HepG2 (cell line): ENCODE results near the gene TIAM2. TPM values are rescaled to one million over a fixed set of nuclear protein-coding genes. Genes with fewer than 3 reads are reported as not detected.

ENCODE experiments used
- ARNTL ChIP-seq: sonication (generic); formaldehyde crosslinking; IDR thresholded peaks from 2 replicates; pipeline ENCODE4 v1.4.0; 2020; ENCODE audit warnings: mild to moderate bottlenecking, missing genetic modification reagents
- ATF4 ChIP-seq, 2 experiments: fragments of 450-650 bp in 1 of 2; sonication (generic) in 1 of 2; formaldehyde crosslinking; IDR thresholded peaks; 2 replicates each; pipeline versions ENCODE4 v1.5.0 to v1.8.0; 2020 to 2022; ENCODE audit warnings: mild to moderate bottlenecking in 1 of 2, missing genetic modification reagents in 1 of 2
- EED ChIP-seq: sonication (generic); formaldehyde crosslinking; IDR thresholded peaks from 2 replicates; pipeline ENCODE4 v1.5.0; 2020; ENCODE audit warnings: mild to moderate bottlenecking, missing genetic modification reagents
- ETV6 ChIP-seq: sonication (generic); formaldehyde crosslinking; conservative IDR thresholded peaks from 2 replicates; pipeline ENCODE4 v1.4.0; 2020; ENCODE audit warnings: missing genetic modification reagents
- GLI4 ChIP-seq: sonication (generic); formaldehyde crosslinking; IDR thresholded peaks from 2 replicates; pipeline ENCODE4 v1.5.1; 2020; ENCODE audit warnings: missing genetic modification reagents, mild to moderate bottlenecking, moderate library complexity, borderline replicate concordance
- HOMEZ ChIP-seq: IDR thresholded peaks from 2 replicates; pipeline ENCODE4 v1.6.1; 2016; ENCODE audit warnings: low read depth
- MED13 ChIP-seq: sonication (generic); formaldehyde crosslinking; IDR thresholded peaks from 2 replicates; pipeline ENCODE4 v1.5.0; 2020; ENCODE audit warnings: missing genetic modification reagents
- PLRG1 ChIP-seq: fragments of 450-650 bp; conservative IDR thresholded peaks from 2 replicates; pipeline ENCODE4 v1.6.1; 2016
- RARG ChIP-seq: sonication (generic); formaldehyde crosslinking; IDR thresholded peaks from 2 replicates; pipeline ENCODE4 v1.4.0; 2020; ENCODE audit warnings: low read depth, mild to moderate bottlenecking, missing genetic modification reagents
- SNAPC2 ChIP-seq: sonication (generic); formaldehyde crosslinking; IDR thresholded peaks from 2 replicates; pipeline ENCODE4 v1.8.1; 2022; ENCODE audit warnings: mild to moderate bottlenecking, missing genetic modification reagents
- STAG1 ChIP-seq: sonication (generic); formaldehyde crosslinking; IDR thresholded peaks from 2 replicates; pipeline ENCODE4 v1.4.0; 2020; ENCODE audit warnings: missing genetic modification reagents
- ZNF33A ChIP-seq: sonication (generic); formaldehyde crosslinking; IDR thresholded peaks from 2 replicates; pipeline ENCODE4 v1.5.1; 2020; ENCODE audit warnings: missing genetic modification reagents, mild to moderate bottlenecking, moderate library complexity, borderline replicate concordance
- ZNF547 ChIP-seq: sonication (generic); formaldehyde crosslinking; IDR thresholded peaks from 2 replicates; pipeline ENCODE4 v1.5.1; 2020; ENCODE audit warnings: mild to moderate bottlenecking, missing genetic modification reagents
- ZNF724P ChIP-seq: sonication (generic); formaldehyde crosslinking; IDR thresholded peaks from 2 replicates; pipeline ENCODE4 v1.8.0; 2022; ENCODE audit warnings: missing genetic modification reagents, borderline replicate concordance
- ZNF777 ChIP-seq: sonication (generic); formaldehyde crosslinking; IDR thresholded peaks from 2 replicates; pipeline ENCODE4 v1.4.0; 2020; ENCODE audit warnings: missing genetic modification reagents
- polyA plus RNA-seq, 8 experiments: library from polyadenylated mRNA; depleted of rRNA in 3 of 8; stranded (reverse) in 7 of 8; unstranded in 1 of 8; fragments of >200 nt; fragmentation: Illumina TruSeq in 4 of 8; extraction: Trizol in 4 of 8; gene quantifications; 2 replicates each; pipeline versions ENCODE4 v1.2.1 to v1.2.3, GENCODE V29; 2011 to 2016; ENCODE audit warnings: low read depth in 4 of 8, missing spikeins in 1 of 8, mixed read lengths in 1 of 8; ENCODE audit not compliant: insufficient read depth in 1 of 8
- total RNA-seq, 5 experiments: library from RNA; depleted of rRNA; stranded (reverse); fragments of >200 nt; fragmentation: Illumina TruSeq; extraction: Trizol; gene quantifications; 2 replicates each; pipeline ENCODE4 v1.2.3, GENCODE V29; 2016; ENCODE audit warnings: low read depth in 1 of 5
- TF ChIP-seq, protein P1 (sequence below): sonication (generic); formaldehyde crosslinking; IDR thresholded peaks from 2 replicates; pipeline ENCODE4 v1.8.1; 2023; ENCODE audit warnings: mild to moderate bottlenecking, missing genetic modification reagents, borderline replicate concordance
- TF ChIP-seq, protein P2 (sequence below): sonication (generic); formaldehyde crosslinking; IDR thresholded peaks from 2 replicates; pipeline ENCODE4 v1.4.0; 2020; ENCODE audit warnings: mild to moderate bottlenecking, missing genetic modification reagents
- TF ChIP-seq, protein P3 (sequence below): IDR thresholded peaks from 2 replicates; pipeline ENCODE4 v1.6.1; 2012; ENCODE audit warnings: inconsistent platforms
- TF ChIP-seq, protein P4 (sequence below): IDR thresholded peaks from 2 replicates; pipeline ENCODE4 v1.6.1; 2016; ENCODE audit warnings: missing compliant biosample characterization, missing genetic modification reagents, borderline replicate concordance

TIAM2 gene
- total and polyA plus RNA-seq, 2 of the 13 experiments (the other 11 are each of a cell fraction or from before 2014, with no cell fraction given) = 4.1 to 4.5 TPM

DNA sequence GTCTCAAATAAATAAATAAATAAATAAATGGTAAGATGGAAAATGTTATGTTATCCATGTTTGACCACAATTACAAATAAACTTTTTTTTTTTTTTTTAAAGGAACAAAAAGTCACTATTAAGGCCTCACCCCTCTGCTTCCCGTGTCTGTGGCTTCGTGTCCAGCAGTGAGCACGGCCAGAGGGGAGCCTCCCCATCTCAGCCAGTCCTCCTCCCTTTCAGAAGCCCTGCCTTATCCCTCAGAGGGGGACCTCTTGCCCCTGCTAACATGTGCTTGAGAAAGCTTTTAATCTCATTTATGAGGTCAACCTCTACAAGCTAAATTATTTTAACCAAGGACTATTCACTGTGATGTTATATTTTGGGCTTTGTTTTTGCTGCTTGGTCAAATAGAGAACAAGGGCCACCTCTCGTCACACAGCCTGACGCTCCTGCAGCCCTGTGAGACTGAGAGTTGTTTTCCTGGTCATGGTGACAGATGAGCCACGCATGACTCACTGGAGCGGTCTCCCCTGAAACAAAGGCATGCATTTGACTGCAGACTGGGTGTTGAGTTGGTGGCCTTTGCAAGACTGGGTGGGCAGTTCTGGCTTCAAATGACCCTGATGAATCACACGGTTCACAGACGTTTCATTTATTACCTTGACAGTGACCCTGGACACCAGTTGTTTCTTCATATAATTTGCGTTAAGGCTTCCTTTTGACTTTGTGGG is 131.8 kb downstream of the TIAM2 start (continued):
- TF ChIP-seq, protein P1, sequence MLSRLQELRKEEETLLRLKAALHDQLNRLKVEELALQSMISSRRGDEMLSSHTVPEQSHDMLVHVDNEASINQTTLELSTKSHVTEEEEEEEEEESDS (CRISPR knock-in tag) = no peak
- TF ChIP-seq ZNF33A (no peak), ATF4 (CRISPR knock-in tag; IDR thresholded peaks at IDR 0.05) (no peak), SNAPC2 (no peak), GLI4 (CRISPR knock-in tag) (no peak), MED13 (CRISPR knock-in tag) (no peak), RARG (CRISPR knock-in tag) (no peak), PLRG1 (no peak), EED (no peak), ZNF724P (CRISPR knock-in tag) (no peak), STAG1 (no peak), ZNF777 (CRISPR knock-in tag) (no peak), ZNF547 (CRISPR knock-in tag) (no peak), ETV6 (no peak), ARNTL (CRISPR knock-in tag) (no peak), HOMEZ (peak; percentile 57; the same call in 1 of the 2 replicates)
- TF ChIP-seq, protein P2, sequence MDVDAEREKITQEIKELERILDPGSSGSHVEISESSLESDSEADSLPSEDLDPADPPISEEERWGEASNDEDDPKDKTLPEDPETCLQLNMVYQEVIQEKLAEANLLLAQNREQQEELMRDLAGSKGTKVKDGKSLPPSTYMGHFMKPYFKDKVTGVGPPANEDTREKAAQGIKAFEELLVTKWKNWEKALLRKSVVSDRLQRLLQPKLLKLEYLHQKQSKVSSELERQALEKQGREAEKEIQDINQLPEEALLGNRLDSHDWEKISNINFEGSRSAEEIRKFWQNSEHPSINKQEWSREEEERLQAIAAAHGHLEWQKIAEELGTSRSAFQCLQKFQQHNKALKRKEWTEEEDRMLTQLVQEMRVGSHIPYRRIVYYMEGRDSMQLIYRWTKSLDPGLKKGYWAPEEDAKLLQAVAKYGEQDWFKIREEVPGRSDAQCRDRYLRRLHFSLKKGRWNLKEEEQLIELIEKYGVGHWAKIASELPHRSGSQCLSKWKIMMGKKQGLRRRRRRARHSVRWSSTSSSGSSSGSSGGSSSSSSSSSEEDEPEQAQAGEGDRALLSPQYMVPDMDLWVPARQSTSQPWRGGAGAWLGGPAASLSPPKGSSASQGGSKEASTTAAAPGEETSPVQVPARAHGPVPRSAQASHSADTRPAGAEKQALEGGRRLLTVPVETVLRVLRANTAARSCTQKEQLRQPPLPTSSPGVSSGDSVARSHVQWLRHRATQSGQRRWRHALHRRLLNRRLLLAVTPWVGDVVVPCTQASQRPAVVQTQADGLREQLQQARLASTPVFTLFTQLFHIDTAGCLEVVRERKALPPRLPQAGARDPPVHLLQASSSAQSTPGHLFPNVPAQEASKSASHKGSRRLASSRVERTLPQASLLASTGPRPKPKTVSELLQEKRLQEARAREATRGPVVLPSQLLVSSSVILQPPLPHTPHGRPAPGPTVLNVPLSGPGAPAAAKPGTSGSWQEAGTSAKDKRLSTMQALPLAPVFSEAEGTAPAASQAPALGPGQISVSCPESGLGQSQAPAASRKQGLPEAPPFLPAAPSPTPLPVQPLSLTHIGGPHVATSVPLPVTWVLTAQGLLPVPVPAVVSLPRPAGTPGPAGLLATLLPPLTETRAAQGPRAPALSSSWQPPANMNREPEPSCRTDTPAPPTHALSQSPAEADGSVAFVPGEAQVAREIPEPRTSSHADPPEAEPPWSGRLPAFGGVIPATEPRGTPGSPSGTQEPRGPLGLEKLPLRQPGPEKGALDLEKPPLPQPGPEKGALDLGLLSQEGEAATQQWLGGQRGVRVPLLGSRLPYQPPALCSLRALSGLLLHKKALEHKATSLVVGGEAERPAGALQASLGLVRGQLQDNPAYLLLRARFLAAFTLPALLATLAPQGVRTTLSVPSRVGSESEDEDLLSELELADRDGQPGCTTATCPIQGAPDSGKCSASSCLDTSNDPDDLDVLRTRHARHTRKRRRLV (CRISPR knock-in tag) = no peak
- TF ChIP-seq, protein P3, sequence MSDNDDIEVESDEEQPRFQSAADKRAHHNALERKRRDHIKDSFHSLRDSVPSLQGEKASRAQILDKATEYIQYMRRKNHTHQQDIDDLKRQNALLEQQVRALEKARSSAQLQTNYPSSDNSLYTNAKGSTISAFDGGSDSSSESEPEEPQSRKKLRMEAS = peak; percentile 53; the same call in 1 of the 2 replicates
- TF ChIP-seq, protein P4, sequence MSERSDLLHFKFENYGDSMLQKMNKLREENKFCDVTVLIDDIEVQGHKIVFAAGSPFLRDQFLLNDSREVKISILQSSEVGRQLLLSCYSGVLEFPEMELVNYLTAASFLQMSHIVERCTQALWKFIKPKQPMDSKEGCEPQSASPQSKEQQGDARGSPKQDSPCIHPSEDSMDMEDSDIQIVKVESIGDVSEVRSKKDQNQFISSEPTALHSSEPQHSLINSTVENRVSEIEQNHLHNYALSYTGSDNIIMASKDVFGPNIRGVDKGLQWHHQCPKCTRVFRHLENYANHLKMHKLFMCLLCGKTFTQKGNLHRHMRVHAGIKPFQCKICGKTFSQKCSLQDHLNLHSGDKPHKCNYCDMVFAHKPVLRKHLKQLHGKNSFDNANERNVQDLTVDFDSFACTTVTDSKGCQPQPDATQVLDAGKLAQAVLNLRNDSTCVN = no peak
